Activated effector memory CD4-positive, alpha-beta T cell treated with Interleukin-2 at 50 U/mL for 16 hours (primary cell): ENCODE measurements around the gene SLC22A7.

Experiments
- DNase-seq: peaks from one replicate; pipeline ENCODE4 v3.0.0-alpha.2; 2020

Gene SLC22A7, protein sequence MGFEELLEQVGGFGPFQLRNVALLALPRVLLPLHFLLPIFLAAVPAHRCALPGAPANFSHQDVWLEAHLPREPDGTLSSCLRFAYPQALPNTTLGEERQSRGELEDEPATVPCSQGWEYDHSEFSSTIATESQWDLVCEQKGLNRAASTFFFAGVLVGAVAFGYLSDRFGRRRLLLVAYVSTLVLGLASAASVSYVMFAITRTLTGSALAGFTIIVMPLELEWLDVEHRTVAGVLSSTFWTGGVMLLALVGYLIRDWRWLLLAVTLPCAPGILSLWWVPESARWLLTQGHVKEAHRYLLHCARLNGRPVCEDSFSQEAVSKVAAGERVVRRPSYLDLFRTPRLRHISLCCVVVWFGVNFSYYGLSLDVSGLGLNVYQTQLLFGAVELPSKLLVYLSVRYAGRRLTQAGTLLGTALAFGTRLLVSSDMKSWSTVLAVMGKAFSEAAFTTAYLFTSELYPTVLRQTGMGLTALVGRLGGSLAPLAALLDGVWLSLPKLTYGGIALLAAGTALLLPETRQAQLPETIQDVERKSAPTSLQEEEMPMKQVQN

DNA sequence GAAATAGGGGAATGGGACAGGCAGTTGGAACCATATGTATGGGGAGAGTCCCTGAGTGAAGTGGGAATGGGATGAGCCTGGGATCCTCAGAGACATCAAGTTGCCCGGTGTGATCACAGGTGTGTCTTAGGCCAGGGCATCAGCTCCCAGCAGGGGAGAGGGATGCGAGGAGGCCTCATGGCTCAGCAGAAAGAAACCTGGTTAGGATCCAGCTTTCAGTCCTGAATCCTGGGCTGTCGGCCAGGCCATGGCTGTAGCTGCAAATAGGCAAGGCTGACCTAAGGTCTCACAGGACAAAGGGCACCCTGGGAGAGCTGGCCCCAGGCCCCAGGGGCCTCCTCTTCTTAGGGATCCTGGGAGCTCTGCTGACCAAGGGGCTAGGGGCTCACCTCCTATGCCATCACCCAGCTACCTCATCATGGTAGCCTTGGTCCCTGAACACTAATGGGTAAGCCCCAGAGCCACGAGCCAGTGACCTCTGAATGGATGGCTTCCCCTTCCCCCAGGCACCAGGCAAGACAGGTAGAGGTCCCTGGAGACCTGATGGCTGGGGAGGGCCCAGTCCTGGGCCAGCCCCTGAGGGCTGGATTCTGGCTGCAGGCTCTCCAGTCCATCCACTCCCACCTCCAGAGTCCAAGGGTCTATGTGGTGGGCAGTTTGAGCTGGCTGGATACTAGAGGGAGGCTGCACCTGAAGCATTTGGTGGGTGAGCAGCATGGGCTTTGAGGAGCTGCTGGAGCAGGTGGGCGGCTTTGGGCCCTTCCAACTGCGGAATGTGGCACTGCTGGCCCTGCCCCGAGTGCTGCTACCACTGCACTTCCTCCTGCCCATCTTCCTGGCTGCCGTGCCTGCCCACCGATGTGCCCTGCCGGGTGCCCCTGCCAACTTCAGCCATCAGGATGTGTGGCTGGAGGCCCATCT lies at the start of gene SLC22A7:
Gene SLC22A7 (plus strand): TSS at position 617 of the 921 bp plus-strand sequence. CDS start 99 bp downstream, at position 716.
- DNase-seq: no peak

DNA sequence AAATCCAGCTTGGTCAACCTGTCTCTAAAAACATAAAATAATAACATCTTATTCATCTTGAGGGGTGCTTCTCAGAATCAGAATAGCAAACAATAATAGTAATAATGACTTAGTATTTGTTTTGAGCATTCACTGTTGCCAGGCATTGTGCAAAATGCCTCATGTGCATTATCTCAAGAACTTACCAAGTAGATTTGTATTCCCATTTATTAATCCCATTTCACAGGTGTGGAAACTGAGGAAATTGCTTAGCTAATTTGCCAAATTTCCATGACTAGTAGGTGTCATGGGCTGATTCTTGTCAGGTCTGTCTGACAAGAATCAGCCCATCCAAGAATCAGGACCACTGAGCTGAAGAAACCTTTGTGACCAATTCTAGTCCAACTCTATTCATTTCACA lies 49.3 kb upstream of the SLC22A7 start:
- no peak for DNase-seq

DNA sequence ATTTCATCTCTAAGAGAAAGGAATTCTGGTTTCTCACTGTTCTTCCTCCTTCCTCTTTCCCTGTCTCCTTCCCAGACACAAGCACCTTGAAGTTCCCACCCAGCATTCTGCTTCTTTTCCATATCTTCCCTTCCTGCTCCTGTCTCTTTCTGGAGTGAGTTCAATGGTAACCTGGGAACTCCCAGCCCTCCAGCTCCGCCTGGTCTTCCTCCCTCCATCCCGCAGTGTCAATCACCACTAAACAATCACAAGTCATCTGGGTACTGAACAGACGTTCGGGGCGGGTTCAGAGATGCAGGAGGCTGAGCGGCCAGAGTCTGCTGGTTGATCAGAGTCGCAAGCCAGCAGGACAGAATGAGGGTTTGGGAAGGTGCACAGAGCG lies 47.1 kb upstream of the SLC22A7 start:
- no peak for DNase-seq

DNA sequence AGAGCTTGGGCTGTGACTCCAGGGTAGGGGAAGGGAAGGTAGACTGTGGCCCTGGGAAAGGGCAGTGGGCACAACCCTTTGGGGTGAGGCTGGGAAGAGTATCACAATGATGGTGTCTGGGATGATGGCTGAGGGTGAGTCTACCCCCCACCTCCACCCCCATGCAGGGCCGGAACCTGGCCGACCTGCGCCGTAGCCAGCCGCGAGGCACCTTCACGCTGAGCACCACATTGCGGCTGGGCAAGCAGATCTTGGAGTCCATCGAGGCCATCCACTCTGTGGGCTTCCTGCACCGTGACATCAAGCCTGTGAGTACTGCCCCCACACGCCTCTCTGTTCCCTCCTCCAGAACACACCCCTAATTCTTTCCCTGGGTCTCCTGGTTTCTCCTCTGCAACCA lies 44.7 kb upstream of the SLC22A7 start:
- DNase-seq: no peak

DNA sequence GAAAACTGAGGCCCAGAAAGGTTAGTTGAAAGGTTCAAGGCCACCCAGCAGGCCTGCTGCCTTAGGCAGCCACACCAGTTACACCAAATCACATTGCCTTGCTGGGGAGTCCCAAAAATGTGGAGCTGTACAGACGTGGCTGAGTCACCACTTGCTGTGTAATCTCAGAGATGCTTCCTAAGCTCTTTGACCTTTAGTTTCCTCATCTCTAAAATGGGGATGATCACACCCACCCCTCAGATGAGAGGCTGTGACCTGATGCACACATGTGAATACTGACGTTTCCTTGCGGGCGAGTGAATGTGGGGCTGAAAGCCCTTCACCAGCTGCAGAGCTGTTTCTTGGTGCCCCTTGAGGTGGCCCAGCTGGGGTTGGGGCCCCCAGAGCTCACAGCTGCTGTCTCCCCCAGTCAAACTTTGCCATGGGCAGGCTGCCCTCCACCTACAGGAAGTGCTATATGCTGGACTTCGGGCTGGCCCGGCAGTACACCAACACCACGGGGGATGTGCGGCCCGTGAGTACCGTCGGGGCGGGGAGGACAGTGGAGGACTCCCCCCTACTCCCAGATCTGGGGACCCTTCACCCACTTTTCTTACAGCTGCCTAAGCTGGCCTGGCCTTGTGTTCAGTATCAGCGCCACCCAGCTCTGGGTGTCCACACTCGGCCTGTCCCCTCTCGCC lies 43.8 kb upstream of the SLC22A7 start:
- no peak for DNase-seq

DNA sequence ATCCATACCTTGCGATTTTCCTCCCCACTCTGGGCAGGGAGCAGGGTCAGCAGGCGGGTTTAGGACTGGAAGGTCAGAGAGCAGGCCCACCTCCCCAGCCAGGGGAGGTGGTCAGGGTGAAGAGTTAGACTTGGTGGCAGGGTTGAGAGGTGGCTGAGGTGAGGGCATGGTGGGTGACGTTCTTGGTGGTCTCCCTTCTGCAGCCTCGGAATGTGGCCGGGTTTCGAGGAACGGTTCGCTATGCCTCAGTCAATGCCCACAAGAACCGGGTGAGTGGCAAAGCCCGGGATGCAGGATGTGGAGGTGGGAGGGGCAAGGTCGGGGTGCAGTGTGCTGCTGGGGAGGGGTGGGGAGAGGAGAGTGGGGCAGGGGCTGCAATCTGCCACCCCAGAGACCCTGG lies 43.2 kb upstream of the SLC22A7 start:
- DNase-seq: no peak

DNA sequence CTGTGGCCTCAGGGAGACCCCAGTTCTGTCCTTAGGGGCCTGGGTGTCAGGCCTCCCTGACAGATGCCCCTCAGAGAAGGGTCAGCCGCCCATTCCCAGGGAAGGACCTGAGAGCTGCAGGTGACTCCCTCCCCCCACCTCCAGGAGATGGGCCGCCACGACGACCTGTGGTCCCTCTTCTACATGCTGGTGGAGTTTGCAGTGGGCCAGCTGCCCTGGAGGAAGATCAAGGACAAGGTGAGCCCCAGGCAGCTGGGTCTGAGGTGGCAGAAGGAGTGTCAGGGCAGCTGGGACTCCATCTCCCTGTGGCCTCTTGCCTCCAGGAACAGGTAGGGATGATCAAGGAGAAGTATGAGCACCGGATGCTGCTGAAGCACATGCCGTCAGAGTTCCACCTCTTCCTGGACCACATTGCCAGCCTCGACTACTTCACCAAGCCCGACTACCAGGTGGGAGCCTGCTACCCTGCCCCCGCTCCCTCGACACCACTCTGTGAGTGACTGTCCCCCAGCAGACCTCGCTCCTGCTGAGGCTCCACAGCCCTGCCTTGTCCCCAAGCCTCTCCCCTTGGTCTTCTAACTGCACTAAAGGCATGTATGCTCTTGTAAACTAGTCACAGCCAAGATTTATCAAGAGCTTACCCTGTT lies 42.5 kb upstream of the SLC22A7 start:
- no peak for DNase-seq

DNA sequence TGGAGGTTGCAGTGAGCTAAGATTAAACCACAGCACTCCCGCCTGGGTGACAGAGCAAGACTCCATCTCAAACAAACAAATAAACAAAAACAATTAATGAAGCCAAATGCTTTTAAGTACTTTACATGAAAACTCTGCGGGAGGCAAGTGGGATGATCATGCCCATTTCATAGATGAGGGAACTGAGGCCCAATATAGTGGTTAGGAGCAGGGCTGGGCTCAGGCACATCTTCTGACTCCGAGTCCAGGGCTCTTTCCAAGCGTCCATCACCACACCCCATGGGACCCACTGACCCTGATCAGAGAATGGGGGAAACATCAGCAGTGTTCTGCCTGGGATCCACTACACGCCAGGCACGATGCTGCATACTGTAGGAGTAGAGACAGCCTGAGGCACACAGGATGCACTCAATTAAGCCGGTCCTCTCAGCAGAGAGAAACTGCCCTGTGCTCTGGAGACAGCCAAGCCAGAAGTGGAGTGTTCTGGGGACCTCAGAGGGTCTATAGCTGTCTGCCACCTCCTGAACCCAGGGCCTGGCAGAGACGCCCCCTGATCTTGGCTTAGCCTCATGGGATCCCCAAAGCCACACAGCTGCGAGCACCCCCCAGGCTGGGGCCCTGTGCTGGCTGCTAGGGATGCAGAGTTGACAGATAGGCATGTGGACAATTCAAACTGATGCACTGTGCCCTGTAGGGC lies 41.2 kb upstream of the SLC22A7 start:
- DNase-seq: no peak

DNA sequence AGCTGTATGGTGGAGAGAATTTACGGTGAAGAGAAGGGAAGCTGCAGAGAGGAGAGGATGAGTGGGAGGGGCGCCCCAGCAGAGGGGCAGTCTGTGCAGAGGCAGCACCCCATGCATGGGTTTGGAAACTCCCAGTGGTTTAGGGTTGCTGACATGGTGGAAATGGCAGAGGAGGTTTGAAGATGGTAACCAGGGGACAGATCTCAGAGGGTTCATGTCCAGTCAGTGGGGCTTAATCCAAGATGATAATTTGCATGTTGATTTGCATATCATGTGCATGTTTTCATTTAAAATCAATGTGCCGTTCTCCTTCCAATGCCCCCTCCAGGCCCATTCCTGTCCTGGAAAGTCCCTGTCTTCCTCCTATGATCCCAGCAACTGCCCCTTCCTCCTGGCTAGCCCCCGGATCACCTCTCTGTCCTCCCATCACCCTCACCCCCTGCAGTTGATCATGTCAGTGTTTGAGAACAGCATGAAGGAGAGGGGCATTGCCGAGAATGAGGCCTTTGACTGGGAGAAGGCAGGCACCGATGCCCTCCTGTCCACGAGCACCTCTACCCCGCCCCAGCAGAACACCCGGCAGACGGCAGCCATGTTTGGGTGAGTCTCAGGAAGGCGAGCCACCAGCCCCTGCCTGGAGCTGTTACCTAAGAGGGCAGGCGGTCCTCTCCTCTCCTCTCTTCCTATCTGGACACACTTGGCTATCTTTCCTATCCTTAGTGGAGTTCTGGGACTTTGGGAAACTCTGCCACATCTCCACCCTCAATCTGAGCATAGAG lies 40.5 kb upstream of the SLC22A7 start:
- DNase-seq: no peak

DNA sequence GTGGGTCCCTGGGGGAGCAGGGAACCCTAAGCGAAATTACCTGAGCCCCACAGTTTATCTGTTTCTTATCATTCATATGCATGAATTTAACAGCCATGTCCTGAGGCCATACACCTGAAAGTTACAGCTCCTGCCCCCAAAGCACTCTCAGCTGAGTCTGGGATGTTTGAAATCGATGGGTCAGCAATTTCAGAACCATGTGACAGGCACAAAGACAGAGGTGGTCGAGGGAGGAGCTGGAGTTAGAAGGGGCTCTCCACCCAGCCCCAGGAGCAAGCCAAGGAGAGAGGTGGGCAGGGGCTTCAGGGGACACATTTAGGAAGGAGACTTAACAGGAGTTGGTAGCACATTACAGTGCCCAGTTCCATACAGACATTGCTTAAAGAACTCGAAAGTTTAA lies 39.9 kb upstream of the SLC22A7 start:
- DNase-seq: no peak

DNA sequence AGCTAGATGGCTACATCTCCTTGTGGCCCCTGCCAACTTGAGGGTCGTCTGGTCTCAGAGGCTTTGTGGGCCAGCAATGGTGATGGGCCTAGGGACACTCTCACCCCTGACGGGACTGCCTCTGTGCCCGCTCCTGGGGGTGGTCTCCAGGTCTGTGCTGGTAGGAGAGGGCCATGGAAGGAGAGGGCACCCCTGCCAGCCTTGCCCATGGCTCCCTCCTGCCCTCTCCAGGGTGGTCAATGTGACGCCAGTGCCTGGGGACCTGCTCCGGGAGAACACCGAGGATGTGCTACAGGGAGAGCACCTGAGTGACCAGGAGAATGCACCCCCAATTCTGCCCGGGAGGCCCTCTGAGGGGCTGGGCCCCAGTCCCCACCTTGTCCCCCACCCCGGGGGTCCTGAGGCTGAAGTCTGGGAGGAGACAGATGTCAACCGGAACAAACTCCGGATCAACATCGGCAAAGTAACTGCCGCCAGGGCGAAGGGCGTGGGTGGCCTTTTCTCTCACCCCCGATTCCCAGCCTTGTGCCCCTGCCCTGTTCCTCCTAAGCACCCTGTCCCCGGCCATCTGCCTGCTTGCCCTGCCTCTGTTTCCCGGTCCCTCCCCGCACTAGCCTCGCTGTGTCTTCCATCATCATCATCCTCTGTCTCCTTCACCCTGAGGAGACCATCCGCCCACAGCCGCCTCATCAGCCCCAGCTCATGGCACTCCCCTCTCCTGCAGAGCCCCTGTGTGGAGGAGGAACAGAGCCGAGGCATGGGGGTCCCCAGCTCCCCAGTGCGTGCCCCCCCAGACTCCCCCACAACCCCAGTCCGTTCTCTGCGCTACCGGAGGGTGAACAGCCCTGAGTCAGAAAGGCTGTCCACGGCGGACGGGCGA lies 39.0 kb upstream of the SLC22A7 start:
- no peak for DNase-seq

DNA sequence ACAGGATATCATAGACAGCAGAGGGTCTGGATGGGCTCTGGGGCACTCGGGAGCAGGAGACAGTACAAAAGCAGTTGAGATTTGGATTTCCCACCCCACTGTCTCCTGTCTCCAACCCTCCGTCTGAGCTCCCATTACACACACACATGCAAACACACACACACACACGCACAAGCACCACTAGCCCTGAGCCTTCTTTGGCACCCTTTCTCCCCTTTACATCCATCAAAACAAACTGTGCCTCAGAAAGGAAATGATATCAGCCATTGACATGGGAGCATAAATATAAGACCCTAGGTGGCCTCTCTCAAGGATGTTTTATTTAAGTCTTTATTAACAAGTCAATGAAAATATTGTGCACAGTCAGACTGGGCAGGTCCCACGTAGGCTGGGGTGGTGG lies 37.3 kb upstream of the SLC22A7 start:
- DNase-seq: no peak

DNA sequence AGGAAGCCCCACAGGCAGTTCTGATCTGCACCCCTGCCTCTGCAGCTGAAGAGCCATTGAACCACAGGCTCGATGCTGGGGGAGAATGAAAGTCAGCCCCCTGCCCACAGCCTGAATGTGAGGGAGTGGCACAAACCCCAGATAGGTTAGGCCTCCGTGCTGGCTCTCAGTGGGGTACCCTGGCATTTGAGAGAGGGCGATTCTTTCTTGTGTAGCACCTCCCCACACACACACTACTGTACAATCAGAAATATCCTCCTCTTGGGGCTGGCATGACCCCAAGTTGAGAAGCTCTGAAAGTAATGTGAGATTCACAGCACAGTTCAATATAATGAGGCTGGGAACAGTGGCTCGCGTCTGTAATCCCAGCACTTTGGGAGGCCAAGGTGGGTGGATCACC lies 36.9 kb upstream of the SLC22A7 start:
- no peak for DNase-seq

DNA sequence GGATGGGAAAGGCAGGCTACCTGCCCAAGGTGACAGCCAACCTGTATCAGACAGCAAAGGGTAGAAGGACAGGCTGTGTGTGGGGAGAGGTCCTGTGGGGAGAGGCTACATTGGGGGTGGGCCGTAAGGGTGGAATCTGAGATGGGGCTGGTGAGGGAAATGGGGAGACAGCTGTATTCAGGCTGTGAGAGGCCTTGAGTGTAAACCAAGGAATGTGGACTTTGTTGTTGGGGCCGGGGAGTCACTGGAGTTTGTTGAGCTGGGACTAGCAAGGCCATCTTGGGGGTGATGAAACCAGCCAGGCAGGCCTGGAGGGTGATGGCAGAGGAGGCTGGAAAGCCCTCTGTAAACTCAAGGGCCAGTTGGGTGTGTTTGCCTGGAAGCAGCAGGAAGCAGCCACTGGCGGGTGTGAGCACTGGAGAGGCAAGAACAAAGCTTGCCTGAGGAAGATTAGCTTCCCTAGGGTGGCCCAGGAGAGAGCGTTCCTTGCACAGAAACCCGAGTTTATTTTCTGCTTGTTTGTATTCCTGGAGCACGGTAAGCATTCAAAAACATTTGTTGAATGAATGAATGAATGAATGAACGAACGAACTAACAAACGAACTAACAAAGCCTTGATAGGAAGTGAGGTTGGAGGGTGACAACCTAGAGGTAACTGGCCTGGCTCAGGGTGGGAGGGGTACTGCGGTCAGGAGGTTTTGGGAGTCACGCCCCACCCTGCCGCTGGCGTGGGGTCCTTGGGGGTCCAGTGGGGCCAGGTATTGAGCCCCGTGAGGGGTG lies 35.9 kb upstream of the SLC22A7 start:
- no peak for DNase-seq

DNA sequence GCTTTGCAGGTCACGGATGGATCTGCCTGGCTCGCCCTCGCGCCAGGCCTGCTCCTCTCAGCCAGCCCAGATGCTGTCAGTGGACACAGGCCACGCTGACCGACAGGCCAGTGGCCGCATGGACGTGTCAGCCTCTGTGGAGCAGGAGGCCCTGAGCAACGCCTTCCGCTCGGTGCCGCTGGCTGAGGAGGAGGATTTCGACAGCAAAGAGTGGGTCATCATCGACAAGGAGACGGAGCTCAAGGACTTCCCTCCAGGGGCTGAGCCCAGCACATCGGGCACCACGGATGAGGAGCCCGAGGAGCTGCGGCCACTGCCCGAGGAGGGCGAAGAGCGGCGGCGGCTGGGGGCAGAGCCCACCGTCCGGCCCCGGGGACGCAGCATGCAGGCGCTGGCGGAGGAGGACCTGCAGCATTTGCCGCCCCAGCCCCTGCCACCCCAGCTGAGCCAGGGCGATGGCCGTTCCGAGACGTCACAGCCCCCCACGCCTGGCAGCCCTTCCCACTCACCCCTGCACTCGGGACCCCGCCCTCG lies 35.2 kb upstream of the SLC22A7 start:
- no peak for DNase-seq

DNA sequence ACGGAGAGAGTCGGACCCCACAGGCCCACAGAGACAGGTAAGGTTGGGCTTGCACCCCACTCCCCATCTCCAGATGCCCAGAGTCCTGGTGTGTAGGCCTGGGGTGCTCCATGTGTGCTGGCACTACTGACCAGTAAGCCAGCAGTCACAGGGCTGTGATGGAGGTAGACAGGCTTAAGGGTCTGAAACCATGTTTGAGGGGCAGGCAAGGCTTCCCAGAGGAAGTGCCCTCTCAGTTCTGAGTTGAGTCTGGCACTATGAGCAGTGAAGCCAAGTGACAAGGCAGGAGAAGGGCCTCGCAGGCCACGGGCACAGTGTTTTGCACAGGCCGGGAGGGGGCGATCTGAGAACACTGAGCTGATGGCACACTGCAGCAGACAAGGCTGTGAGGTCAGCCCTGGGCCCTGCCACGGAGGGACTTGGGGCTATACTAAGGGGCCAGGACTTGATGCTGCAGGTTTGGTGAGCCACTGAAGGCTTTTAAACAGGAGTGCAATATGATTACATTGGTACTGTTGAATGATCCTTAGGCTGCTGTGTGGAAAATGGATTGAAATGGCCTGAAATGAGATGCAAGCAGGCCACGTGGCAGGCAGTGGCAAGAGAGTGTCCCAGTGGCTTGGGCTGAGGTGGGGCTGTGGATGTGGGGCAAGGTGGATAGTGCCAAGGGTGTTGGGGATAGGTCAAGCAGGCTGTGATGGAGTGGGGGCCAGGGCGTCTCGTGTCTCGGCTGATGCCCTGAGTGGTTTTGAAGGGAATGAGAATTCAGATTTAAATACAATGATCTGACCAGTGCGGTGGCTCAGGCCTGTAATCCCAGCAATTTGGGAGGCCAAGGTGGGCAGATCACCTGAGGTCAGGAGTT lies 34.5 kb upstream of the SLC22A7 start:
- peak; percentile 66 for DNase-seq

DNA sequence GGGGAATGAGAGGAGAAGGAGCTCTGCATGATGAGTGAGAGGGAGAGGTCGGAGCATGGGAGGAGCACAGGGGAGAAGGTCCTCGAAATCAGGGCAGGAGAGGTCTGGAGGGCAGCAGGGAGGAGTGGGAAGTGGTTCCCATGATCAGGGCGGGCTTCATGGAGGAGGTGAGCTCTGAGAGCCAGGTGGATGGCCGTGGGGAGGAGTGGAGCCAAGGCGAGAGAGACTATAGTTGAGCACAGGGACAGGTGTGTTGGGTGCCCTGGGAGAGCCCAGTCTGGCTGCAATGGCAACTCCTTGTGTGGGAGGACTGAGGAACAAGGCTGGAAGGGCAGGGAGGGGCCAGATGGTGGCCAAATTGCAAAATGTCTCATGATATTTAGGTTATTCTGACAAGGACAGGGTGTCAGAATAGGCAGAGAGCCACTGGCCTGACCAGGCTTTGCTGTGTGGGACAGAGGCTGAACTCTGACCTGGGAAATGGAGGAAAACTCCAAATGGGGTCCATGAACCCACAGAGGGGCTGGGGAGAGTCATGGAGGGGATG lies 33.4 kb upstream of the SLC22A7 start:
- no peak for DNase-seq

DNA sequence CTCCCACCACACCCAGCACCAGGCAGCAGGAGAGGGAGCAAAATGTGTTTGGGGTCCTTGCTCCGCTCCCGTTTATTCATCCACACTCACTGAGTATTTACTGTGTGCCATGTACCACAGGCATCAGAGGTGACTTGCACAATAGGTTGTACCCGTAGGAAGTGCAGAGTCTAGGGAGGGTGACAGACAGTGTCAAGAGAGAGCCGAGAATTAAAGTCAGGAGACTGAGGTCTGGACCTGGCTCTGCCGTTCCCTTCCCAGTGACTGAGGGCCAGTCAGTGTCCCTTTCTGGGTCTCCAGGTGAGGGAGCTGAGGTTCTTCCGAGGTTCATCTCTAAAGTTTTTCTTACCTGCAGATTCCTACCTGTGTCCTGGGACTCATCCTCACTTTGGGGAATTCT lies 32.5 kb upstream of the SLC22A7 start:
- DNase-seq: no peak
